ENCODE measurements around the gene CALCOCO2. TPM values are rescaled to one million over a fixed set of nuclear protein-coding genes. Genes with fewer than 3 reads are reported as not detected.

The CALCOCO2 gene
- total RNA-seq, 4 donors from 2014 or later: 177 to 244 (median 227) TPM

GRCh38 chr17:48910370-48910769 is 79.5 kb downstream of the CALCOCO2 start:
- H3K4me3 ChIP-seq: no peak overlapping the region
- H3K27ac ChIP-seq: no peak overlapping the region
- no peaks in the 10 kb centered on the region for H3K27me3 ChIP-seq
- 52 to 55% methylated on average over 1 to 2 of the region's 2 CpGs for WGBS, 2 donors (ENCODE audit: low coverage in 1 of 2)
- H3K36me3 ChIP-seq: peaks cover 0 to 46% of the 10 kb centered on the region in 2 donors
- no peak for ATAC-seq
- peaks cover 5 to 57% (median 27%) of the 10 kb centered on the region in 3 donors for H3K4me1 ChIP-seq
- TF ChIP-seq, protein P1, sequence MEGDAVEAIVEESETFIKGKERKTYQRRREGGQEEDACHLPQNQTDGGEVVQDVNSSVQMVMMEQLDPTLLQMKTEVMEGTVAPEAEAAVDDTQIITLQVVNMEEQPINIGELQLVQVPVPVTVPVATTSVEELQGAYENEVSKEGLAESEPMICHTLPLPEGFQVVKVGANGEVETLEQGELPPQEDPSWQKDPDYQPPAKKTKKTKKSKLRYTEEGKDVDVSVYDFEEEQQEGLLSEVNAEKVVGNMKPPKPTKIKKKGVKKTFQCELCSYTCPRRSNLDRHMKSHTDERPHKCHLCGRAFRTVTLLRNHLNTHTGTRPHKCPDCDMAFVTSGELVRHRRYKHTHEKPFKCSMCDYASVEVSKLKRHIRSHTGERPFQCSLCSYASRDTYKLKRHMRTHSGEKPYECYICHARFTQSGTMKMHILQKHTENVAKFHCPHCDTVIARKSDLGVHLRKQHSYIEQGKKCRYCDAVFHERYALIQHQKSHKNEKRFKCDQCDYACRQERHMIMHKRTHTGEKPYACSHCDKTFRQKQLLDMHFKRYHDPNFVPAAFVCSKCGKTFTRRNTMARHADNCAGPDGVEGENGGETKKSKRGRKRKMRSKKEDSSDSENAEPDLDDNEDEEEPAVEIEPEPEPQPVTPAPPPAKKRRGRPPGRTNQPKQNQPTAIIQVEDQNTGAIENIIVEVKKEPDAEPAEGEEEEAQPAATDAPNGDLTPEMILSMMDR (IDR thresholded peaks at IDR 0.05): no peak
- no peak for TF ChIP-seq POLR2A (IDR thresholded peaks at IDR 0.05)
- TF ChIP-seq POLR2AphosphoS5 (IDR thresholded peaks at IDR 0.05): no peak
- no peak for TF ChIP-seq EP300 (IDR thresholded peaks at IDR 0.05)
- no peaks in the 10 kb centered on the region for H3K9me3 ChIP-seq

DNA sequence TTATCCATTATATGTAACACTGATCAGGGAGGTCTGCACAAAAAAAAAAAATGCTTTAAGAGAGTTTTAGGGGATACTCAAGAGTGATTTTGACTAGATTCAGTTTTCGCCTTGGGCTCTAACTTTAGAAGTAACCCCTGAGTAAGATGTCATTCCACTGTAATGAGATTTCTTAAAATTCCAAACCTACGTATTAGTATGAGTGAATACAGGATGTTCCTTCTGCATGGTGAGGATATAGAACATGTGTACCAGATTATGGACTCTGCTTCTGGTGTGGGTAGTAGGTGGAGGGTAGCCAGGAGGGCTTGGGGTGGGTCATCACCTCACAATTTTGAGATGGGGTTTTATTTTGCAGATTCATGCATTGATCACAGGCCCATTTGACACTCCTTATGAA is 81.6 kb downstream of the CALCOCO2 start:
- H3K9me3 ChIP-seq: no peaks in the 10 kb centered on the region
- no peak for ATAC-seq
- H3K4me1 ChIP-seq: peaks cover 5 to 60% (median 25%) of the 10 kb centered on the region in 3 donors
- 85 to 94% methylated on average over 2 of the region's 2 CpGs for WGBS, 2 donors (ENCODE audit: low coverage in 1 of 2)
- no peaks in the 10 kb centered on the region for H3K27me3 ChIP-seq
- H3K4me3 ChIP-seq: no peak overlapping the region
- no peak overlapping the region for H3K27ac ChIP-seq
- peaks cover 0 to 67% of the 10 kb centered on the region in 2 donors for H3K36me3 ChIP-seq
- TF ChIP-seq, protein P1 (IDR thresholded peaks at IDR 0.05): no peak
- TF ChIP-seq POLR2A (IDR thresholded peaks at IDR 0.05): no peak
- no peak for TF ChIP-seq EP300 (IDR thresholded peaks at IDR 0.05)
- no peak for TF ChIP-seq POLR2AphosphoS5 (IDR thresholded peaks at IDR 0.05)

Small RNAs within 50 kb of the gene (small RNA-seq; reads per million reads assigned to genes)
- 0 reads per million in 4 donors for gene AC068531.1
- 0 reads per million in 4 donors for gene RF00263

Other genes with a start within 250 kb of the CALCOCO2 start
- gene HOXB3, start 240.8 kb upstream of the CALCOCO2 start, total RNA-seq: 10 to 100 TPM; 11.4 to 48.7 (median 24.2) TPM
- 1 to 10 TPM in 3 of 4 donors, under 1 TPM in 1; 0.27 to 2.7 (median 1.4) TPM for gene HOXB5, start 237.3 kb upstream of the CALCOCO2 start, total RNA-seq
- gene HOXB6, start 226.0 kb upstream of the CALCOCO2 start, total RNA-seq: 10 to 100 TPM in 1 of 4 donors, 1 to 10 TPM in 3; 4.9 to 40.1 (median 5.1) TPM
- 1 to 10 TPM in 3 of 4 donors, under 1 TPM in 1; 0.78 to 8.9 (median 3.0) TPM for gene HOXB7, start 220.0 kb upstream of the CALCOCO2 start, total RNA-seq
- 1 to 10 TPM in 1 of 4 donors, under 1 TPM in 1, not detected in 2; 0.27 to 3.9 TPM for gene HOXB8, start 215.7 kb upstream of the CALCOCO2 start, total RNA-seq
- gene HOXB9, start 204.7 kb upstream of the CALCOCO2 start, total RNA-seq: not detected
- not detected for gene PRAC1, start 108.5 kb upstream of the CALCOCO2 start, total RNA-seq
- gene PRAC2, start 107.8 kb upstream of the CALCOCO2 start, total RNA-seq: not detected
- gene HOXB13, start 102.3 kb upstream of the CALCOCO2 start, total RNA-seq: not detected
- not detected for gene TTLL6, start 13.8 kb upstream of the CALCOCO2 start, total RNA-seq
- gene ATP5MC1, start 61.8 kb downstream of the CALCOCO2 start, total RNA-seq: 100 to 1,000 TPM in 1 of 4 donors, 10 to 100 TPM in 3; 65.0 to 112 (median 82.7) TPM
- 10 to 100 TPM; 52.1 to 73.7 (median 60.4) TPM for gene UBE2Z, start 77.4 kb downstream of the CALCOCO2 start, total RNA-seq
- gene SNF8, start 113.8 kb downstream of the CALCOCO2 start, total RNA-seq: 100 to 1,000 TPM in 1 of 4 donors, 10 to 100 TPM in 3; 74.3 to 127 (median 97.0) TPM
- gene GIP, start 137.6 kb downstream of the CALCOCO2 start, total RNA-seq: not detected
- under 1 TPM in 1 of 4 donors, not detected in 3; 0.04 TPM for gene IGF2BP1, start 166.3 kb downstream of the CALCOCO2 start, total RNA-seq

All from gastroesophageal sphincter (tissue), 4 donors.